SKM-1 treated with dmso at 0.1 percent for 144 hours (cell line): Measurements from ENCODE around the gene ID1.
A peak's percentile ranks its signal among the peaks of the same experiment; 100 is the strongest.

Experiments used
- DNase-seq: peaks from one replicate; lab custom pipeline; 2025; ENCODE audit not compliant: unreplicated experiment; lab: John Stamatoyannopoulos, UW

ID1 gene

GRCh38 chr20:31605031-31605901 lies at the start of gene ID1:
Gene ID1 (plus strand): TSS chr20:31605289. CDS start chr20:31605388, 99 bp downstream.
- DNase-seq = peak; percentile 93

- no peak for DNase-seq
Observed at GRCh38 chr20:31559704-31560093, 45.4 kb upstream of the ID1 start.

DNA sequence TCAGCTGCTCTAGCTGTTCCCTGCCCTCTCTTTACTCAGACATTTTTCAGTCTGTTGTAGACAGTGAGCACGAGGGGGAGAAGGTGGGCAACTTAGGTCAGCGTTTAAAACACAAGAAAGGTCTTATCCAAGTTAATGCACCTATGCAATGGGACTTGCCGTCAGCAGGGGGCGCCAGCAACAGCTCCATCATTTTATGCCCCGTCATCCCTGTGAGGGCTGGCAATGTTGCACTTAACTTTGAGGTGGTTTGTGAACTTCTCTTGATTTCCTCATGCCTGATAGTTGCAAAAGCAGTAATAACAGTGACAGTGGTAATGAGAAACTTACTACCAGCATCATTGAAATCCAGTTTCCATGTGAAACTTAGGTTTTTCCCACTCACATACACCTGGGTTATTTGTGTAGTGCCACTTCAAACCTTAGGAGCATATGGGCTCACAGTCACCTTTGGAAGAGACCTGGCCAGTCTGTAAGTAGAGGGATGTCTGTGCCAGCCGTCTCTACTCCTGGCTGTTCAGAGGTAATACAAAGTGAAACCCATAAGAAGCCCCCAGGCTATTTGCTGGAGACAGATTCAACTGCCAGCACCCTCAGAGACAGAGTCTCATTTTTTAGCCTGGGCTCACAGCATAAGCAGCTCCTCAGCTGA lies 44.9 kb upstream of the ID1 start:
- DNase-seq = peak; percentile 88

DNA sequence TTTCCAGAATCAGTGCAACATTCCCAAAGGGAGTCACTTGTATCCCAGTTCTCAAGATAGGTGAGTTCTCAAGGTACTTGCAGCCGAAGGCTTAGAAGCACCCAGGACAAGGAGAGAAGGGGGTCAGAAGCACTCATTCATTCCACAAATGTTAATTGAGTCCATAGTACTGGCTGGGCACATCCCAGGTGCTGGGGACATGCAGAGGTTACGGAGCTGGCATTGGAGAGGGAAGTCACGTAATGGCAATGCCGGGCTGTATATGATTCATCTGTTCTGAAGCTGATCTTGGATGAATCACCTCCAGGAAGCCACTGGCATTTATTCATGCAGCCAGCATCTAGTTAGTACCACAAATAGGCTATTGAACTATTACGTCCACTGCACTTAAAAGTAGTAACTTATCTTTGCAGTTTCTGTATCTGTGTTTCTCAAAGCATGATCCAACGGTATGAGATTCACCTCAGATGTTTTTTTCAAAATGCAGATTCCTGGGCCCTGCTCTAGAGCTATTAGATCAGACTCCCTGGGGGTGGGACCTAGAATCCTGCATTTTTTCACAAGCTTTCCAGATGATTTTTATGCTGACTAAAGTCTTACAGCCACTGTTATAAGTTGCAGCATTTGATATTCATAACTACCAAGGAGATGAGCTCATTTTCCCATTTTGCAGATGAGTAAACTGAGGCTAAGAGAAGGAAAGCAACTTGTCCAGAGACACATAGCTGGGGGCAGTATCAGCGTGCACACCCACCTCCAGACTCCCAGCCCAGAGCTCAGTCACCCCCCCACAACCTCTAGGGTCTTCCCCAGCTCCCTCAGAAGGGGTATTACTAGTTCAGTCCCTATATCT lies 44.1 kb upstream of the ID1 start:
- DNase-seq = no peak

GRCh38 chr20:31562241-31562640 lies 42.8 kb upstream of the ID1 start:
- no peak for DNase-seq

DNA sequence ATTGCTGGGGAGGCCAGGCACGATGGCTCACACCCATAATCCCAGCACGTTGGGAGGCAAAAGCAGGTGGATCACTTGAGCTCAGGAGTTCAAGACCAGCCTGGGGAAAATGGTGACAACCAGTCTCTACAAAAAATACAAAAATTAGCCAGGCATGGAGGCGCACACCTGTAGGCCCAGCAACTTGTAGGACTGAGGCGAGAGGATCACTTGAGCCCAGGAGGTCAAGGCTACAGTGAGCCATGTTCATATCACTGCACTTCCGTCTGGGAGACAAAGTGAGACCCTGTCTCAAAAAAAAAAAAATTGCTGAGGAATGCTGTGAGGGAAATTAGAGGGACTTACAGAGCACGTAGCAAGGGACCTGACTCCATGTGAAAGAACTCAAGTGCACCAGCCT lies 40.8 kb upstream of the ID1 start:
- DNase-seq = no peak

- no peak for DNase-seq
Observed at GRCh38 chr20:31565699-31566318, 39.3 kb upstream of the ID1 start.

DNA sequence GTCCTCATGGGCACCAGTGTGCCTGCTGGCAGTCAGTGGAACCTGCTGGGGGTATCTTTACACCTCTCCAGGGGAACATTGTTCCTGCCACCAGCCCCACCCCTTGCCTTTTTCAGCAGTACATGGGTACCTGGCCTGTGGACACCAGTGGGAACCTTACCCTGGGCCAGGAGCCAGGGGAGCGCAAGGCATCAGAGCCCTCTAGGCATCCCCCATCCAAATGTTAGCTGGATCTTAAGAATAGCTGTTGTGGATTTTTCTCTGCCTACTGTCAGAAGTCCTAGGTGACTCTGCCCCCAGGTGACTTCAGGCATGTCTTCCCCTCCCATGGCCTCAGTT lies 38.8 kb upstream of the ID1 start:
- DNase-seq = no peak

DNA sequence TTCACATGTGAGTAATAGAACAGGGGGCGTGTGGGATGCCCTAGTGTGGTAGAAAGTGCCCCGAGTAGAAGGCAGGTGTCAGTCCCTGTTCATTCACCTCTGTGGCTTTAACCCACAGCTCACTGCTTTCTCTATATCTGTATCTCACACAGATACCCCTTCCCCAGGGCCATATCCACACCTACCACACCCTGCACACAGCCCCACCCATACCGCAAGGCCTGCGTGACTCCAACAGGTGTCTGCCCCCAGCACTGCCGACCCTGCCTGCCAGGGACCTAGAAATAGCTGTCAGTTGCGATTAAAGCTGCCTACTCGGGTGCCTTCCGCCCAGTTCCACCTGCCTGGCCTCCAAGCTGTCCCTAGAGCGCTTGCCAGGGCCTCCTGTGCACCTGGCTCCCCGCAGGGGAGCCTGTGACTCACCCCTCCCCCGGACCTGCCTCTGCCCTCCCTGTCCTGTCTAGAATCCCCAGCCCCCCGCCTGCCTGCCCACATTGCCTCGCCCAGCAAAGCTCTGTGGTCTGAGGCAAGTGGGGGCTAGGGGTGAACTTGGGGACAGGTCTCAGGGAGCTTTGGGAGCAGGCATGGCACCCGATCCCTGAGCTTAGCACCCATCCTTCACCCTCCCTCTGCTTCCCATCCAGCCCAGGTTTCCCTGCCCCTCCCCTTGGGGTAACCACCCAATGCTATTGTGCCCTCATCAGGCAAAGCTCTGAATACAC lies 38.3 kb upstream of the ID1 start:
- no peak for DNase-seq

GRCh38 chr20:31567380-31567720 lies 37.7 kb upstream of the ID1 start:
- DNase-seq = no peak

DNA sequence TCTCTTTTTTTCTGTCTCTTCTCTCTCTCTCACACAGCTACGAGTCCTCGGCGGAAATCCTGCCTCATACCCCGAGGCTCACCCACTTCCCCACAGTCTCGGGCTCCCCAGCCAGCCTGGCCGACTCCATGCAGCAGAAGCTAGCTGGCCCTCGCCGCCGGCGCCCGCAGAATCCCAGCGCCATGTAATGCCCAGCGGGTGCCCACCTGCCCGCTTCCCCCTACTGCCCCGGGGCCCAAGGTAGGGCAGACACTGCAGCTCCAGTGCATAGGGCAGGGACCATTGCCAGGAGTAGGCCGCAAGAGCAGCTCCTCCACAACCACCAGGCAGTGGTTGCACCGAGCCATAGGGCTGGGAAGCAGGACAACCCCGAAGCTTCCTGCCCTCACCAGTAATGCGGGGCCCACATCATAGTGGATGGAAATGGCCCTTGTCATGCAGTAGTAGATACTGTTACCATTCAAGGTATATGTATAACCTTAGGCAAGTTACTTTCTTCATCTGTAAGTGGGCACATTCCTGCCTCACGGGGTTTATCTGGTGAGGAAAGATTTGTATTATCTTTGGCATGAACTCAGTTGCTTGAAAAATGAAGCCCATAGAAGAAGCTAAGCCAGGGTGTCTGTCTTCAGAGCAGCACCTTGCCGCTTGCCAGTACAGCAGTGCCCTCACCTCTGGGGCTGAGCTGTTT lies 36.9 kb upstream of the ID1 start:
- DNase-seq = no peak

DNA sequence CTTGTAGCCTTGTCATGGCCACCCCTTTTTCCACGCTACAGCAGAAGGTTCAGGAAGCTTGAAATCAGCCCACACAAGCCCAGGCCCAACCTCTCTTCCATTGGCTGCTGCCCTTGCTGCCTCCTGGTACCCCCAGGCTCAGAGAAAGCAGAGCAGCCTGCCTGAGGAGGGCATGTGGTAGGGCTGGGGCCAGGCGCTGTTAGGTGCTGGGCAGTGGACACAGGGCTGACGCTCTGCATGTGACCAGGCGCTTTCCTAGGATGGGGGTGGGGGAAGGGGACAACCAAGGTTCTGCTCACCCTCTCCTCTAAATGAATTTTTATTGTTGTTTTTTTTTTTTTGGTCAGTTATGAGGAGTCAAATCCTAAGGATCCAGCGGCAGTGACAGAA lies 36.3 kb upstream of the ID1 start:
- no peak for DNase-seq

- no peak for DNase-seq
Observed at GRCh38 chr20:31569163-31570020, 35.7 kb upstream of the ID1 start.

GRCh38 chr20:31570021-31570463 lies 35.0 kb upstream of the ID1 start:
- no peak for DNase-seq

- no peak for DNase-seq
Observed at GRCh38 chr20:31570735-31571617, 34.1 kb upstream of the ID1 start.

- DNase-seq = no peak
Observed at GRCh38 chr20:31572042-31572700, 32.9 kb upstream of the ID1 start.

- peak; percentile 88 for DNase-seq
Observed at GRCh38 chr20:31572701-31573554, 32.2 kb upstream of the ID1 start.
